Stimulated activated CD8-positive, alpha-beta memory T cell treated with anti-CD3 and anti-CD28 coated beads, Interleukin-15, amount 100 ng/mL, for 4 hours (primary cell): ENCODE results near the gene MORN1.
"Not testable (repeated sequence)": the region's sequence is repeated elsewhere in the genome, so short reads cannot be mapped to it uniquely, and the experiment has no call there.

Experiments
- DNase-seq, 2 donors: peaks; one replicate each; pipeline ENCODE4 v3.0.0-alpha.2; 2020; ENCODE audit warnings: low read depth in 2 of 2

The MORN1 gene

DNA sequence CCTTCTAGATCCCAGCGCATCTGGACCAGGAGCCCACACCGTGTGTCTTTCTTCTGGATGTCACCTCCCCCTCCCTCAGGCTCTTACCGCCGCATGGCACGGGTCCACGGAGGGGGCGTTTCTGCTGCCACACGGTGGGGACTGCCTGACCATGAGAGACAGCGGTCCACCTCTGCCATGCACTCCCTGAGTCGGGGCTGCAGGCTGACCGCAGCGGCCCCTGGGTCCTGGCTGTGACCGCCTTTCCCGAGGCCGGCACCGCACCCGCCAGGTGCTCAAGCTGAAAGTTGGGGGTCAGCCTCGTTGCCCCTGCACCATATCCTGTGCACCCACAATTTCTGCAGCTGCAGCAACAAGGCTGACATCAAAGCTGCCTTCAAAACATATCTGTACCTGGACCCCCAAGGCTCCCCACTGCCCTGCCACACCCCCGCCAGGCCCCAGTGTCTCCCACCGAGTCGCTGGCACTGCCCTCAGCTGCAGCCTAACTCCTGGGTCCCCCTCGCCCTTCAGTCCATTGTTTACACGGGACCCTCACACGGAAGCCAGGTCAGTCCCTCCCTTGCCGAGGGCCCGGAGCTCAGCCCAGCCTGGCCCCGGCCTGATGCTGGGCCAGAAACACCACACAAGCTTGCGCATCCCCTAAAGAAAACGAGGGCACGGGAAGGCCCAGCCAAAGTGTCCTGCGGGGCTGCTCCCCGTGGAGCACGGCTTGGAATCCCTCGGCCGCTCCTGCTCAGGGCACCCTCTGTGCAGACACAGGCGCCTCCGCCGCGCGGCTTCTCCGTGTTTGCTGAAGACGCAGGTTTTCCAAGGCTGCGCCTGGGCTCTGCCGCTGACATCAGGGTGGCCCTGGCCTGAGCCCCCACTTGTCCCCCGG lies 51.9 kb downstream of the MORN1 start:
- DNase-seq: no peak

DNA sequence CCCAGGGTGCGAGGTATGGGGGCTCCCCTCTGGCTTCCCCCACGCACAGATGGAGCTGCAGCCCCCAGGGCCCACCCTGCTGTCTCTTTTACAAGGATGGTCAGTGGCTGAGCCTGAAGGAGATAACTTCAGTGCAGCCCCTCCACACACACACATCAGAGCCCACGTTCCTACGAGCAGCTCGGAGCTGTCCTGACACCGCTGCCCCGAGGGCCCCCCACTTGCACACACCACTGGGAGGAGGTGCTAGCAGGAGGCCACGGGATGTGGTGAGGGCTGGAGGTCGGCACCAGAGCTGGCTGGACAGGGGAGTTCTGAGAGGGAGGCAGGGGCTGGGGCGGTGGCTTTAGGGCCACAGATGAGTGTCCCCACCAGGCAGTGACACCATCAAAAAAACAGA lies 53.9 kb downstream of the MORN1 start:
- no peak for DNase-seq

DNA sequence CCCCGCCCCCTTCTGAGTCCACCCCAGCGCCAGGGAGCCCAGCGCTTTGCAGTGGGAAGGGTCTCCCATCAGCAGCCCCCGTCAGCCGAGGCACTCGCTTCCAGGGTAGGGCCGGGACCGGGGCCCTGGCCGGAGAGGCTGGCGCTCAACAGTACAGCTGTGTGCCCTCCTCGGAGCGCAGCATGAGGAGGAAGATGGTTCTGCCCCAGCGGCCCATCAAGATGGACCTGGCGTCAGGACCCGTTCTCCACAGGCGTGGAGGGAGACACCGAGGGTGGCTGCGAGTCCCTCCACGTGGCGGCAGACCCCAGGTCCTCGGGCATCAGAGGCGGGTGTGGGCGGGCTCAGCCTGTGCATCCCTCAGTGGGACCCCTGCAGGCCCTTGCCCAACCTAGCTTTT lies 54.3 kb downstream of the MORN1 start:
- no peak for DNase-seq

DNA sequence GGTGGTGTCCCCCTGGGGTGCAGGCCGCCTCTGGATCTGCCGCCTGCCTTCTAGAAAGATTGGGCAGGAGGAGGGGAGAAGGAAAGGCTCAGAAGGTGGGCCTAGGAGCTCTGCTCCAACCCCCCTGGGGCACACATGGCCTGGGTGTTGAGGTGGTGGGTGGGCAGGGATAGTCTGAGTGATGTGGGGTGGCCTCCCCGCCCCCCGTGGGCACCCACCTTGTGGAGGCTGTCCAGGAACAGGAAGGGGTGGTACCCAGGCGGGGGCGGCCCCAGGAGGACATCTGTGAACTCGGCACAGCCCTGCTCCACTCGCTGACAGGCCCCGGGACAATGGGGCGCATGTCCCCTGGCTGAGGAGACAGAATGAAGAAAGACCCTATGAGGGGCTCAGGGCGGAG lies 54.9 kb downstream of the MORN1 start:
- DNase-seq: no peak

DNA sequence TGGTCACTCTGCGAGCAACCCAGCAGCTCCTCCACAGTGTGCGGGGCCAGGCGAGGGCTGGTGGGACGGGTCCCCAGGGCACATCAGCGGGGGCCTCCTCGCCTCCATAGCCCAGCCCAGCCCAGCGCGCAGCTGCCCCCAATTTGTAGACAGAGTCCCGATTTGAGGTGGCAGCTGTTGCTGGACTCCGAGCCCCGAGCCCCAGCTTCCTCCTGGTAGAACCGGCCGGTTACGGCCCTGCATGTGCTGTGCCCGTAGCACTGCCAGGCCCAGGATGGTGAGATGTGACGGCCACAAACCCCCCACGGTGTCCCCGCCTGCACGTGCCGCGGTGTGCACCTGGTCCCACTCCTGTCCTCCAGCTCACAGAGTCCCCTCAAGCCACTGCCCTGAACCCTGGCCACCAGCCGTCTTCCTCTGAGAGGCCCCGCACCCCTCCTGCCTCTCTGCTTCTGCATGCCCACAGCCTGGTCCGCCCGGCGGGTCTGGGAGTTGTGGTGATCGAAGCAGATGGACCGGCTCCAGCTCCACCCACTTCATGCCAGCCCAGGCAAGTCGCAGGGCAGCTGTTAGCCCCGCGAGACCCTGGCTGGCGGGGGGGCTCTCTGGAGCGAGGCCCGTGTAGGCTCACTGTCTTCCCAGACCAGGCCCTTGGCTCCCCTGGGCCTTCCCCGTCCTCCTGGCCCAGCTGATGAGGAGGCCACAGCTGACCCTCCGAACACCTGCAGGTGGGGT lies 55.5 kb downstream of the MORN1 start:
- DNase-seq: no peak

DNA sequence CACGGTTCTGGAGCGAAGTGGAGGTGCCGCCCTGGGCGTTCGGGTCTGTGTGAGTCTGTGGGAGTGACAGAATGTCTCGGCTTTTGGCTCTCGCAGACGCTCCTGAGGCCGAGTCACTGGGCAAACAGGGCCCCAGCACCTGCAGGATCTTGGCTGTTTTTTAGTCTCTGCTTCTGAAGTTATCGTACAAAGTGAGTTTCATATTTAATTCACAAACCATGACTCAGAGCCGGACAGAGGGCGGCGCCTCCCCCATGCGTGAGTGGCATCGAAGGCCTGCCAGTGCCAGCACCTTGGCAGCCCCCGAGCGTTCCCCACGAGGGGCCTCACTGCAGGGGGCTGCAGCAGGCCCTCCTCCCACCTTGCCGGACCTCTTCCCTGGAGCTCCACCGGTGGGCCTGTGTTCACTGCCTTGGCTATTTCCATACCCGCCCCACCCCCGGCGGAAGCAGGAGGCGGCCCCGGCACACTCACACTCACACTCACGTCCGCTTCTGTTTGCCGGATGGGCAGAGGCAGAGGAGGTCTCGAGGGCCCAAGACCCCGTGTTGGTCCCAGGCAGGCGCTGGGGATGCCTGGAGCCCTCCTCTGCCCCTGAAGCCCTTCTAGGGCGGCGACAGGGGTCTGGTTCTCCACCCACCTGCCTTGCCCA lies 56.3 kb downstream of the MORN1 start:
- no peak for DNase-seq

DNA sequence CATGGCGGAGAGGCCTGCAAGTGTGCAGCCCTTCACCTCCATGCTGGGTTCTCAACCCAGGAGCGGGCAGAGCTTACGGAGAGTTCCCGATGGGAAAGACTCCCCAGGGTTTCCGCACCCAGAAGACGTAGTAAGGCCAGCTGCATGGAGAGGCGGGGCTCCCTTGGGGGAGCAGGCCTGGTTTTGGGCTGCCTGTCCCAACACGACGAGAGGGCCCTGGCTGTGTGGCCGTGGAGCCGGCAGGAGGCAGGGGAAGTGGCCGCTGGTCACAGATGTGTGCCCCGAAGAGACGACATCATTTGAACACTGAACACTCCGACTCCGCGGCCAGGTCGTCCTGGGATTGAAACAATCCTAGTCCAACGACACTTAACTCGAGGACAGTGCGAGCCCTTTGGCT lies 57.0 kb downstream of the MORN1 start:
- DNase-seq: no peak

DNA sequence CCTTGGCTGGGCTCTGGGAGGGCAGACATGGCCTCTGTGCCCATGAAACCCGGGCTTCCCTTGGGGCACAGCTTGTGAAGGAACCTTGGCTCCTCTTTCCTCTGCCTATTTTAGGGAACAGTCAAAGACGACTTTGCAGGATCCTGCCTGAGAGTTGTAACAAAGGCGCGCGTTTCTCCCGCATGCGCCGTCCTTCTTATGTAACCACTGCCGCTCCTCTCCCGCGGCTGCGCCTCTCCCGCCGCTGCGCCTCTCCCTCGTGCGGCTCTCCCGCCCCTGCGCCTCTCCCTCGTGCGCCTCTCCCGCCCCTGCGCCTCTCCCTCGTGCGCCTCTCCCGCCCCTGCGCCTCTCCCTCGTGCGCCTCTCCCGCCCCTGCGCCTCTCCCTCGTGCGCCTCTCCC lies 59.8 kb downstream of the MORN1 start:
- DNase-seq: not testable (repeated sequence)

DNA sequence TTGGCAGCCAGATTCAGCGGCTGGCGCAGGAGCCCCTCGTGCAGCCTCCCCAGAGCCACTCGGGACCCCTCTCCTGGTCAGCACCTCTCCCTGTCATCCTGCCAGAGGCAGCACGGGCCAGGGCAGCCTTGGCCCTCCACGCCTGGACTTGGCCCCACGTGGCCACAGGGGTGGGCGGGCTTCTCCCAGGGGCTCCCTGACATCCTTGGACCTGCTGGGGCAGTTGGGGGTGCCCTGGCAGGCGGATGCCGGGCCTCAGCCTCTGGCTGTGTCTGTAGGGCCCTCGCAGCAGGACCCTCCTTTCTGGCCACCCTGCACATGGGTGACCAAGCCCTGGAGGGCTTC lies 60.2 kb downstream of the MORN1 start:
- DNase-seq: no peak

DNA sequence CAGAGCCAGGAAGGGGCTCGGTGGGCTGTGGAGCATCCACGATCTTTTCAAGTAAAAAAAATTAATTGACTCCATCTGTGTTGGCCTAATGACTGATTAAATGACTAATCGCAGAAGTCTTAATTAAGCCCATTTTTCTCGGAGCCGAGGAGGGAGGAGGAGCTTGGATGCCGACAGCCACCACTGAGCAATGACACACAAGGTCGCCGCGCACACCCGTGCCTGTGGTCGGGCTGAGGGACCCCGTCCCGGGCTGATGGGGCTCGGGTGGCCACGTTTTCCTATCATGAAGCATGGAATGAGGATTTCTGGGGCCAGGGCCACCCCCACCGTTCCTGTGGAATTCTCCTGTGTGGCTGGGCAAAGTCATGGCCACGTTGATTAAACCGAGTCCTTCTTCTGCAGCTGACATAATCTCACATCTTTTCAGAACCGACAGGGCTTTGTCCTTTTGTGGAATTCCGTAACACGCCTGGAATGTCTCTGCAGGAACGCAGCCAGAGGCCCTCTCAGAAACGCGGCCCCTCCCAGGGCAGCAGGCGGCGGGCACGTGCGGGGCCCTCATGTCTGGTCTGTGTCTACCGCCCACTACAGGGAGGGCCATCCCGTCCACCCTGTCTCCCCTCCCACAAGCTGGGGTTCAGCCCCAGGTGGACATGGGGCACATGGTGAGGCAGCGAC lies 60.7 kb downstream of the MORN1 start:
- no peak for DNase-seq

DNA sequence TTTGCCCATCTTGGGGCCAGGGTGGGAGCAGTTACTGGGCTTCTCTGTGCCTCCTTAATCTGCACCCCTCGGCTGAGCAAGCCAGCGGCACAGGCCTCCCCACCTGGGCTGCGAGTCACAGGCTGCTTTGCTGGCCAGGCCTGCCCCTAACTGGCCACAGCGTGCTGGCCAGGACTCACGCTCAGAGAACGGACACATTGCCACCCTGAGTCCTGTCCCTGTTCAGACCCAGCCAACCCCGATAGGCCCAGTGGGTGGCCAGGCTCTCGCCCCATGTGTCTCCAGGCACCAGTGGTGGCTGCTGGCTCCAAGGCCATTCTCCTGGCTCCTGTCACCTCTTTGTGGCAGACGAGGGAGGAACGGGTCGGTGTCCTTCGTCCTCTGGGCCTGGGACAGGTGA lies 61.3 kb downstream of the MORN1 start:
- no peak for DNase-seq

DNA sequence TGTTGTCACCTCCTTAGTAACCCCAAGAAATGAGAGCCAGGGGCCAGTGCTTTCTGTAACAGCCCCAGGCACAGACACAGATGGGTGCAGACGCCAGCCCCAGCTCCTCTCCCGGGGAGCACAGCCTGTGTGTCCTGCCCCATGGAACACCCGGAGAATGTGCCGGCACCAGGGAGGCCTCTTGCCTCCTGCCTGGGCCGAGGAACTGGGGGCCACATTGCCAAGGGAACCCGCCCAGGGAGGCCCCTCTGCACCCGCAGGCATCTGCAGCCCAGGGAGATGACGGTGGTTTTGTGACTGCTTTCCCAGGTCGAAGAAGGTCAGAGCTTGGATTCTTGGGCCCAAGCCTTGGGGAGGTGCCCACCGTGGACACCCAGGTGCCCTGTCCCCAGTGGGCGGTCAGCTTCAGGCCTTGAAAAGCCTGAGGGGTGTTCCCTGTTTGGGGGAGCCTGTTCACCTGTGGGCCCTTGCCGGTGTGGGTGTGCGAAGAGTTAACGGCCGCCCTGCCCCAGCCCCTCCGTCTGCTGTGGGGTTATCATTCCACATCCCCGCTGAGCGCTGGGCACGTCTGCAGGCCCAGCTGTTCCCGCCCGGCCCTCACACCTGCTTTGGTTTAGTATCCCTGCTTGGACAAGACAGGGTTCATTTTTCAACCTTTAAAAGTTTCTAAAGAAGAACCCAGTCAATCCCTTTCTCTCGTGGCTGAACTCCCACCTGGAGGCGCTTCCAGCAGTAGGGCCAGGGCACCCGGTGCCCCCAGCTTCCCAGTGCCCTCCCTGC lies 62.5 kb downstream of the MORN1 start:
- DNase-seq: no peak

DNA sequence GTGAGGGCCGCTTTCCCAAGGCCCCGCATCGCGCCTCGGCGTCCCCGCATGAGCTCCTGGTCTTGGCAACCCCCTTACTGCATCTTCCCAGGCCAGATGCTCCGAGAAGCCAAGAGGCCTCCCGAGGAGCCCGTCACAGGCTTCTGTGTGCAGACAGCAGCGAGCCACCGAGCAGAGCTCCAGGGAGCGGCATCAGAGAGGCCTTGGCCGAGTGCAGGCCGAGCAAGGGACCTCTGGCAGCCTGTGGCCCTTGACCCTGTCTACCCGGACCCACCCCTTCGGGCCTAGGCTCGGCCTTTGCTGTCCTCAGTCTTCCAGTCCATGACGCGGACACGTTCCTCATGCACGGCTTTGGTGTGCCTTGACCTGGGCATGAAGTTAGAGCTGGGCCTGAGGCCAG lies 63.5 kb downstream of the MORN1 start:
- DNase-seq: no peak

DNA sequence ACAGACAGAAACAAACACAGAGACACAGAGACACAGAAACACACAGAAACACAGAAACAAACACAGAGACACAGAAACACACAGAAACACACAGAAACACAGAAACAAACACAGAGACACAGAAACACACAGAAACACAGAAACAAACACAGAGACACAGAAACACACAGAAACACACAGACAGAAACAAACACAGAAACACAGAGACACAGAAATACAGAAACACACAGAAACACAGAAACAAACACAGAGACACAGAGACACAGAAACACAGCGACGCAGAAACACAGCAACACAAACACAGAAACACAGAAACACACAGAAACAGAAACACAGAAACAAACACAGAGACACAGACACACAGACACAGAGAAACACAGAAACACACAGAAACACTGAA lies 64.2 kb downstream of the MORN1 start:
- DNase-seq: not testable (repeated sequence)

DNA sequence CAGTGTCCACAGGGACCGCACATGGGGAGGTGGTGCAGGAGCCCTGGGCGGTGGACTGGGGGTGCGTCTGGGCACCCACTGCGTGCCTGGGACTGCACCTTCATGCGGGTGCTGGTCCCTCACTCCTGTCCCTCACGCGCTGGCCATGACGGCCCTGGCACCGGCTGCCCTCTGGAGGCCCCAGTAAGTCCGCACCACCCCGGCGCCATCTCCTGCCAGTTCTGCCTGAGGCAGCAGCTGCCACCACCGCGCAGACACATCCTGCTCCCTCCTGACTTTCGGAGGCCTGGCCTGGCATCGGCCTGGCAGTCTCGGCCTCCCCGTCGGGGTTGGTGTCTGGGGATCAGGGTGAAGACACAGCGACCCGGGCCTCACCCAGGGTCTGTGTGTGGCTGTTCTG lies 64.8 kb downstream of the MORN1 start:
- no peak for DNase-seq

DNA sequence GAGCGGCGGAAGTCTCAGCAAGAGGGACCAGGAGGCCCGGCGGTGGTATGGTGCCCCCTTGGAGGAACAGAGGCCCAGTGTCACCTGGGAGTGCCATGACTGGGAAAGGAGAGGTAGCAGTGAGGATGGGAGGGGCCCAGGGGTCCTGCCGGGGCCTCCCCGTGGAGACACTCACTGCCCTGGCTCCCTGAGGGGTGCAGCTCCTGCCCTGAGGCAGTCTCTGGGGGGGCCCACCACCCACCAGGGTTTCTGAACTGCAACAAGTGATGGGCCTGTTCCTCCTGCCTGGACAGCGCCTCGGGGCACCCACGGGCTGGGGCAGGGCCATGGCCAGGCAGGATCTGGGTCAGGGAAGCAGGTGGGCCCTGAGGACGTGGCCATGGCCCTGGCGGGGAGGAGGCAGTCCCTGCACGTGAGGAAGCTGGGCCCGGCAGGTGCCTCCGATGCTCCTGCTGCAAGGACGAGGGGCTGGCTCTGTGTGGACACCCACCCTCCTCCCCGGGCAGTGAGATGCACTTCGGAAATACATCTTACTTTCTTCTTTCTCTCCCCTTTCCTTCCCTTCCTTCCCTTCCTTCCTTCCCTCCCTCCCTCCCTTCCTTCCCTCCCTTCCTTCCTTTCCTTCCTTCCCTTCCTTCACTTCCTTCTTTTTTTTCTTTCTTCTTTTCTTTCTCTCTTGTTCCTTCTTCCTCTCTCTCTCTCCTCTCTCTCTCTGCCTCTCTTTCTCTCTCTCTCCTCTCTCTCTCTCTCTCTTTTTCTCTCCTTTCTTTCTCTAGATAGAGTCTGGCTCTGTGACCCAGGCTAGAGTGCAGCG lies 66.6 kb downstream of the MORN1 start:
- no peak for DNase-seq

DNA sequence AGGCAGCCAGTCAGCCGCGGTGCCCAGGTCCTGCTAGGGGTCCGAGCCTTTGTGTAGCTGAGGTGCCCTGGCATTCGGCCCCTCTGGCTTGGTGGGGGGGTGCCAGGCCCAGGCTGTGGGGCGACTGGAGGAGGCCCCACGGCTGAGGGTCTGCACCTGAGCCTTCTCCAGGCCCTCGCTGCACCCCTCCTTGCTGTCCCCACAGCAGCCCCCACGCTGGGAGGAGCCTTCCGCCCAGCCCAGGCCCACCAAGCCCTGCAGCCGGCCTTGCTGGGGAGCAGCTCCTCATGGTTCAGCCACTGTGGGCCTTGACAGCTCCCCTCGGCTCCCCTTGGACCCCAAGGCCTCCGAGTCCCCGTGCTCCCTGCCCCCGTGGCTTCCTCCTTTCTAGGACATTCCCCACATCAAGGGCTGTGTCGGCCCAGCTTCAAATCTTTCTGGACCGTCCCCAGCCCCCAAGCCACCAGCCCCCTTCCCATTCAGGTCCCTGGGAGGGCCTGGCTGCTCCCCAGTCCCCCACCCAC lies 67.8 kb downstream of the MORN1 start:
- no peak for DNase-seq

DNA sequence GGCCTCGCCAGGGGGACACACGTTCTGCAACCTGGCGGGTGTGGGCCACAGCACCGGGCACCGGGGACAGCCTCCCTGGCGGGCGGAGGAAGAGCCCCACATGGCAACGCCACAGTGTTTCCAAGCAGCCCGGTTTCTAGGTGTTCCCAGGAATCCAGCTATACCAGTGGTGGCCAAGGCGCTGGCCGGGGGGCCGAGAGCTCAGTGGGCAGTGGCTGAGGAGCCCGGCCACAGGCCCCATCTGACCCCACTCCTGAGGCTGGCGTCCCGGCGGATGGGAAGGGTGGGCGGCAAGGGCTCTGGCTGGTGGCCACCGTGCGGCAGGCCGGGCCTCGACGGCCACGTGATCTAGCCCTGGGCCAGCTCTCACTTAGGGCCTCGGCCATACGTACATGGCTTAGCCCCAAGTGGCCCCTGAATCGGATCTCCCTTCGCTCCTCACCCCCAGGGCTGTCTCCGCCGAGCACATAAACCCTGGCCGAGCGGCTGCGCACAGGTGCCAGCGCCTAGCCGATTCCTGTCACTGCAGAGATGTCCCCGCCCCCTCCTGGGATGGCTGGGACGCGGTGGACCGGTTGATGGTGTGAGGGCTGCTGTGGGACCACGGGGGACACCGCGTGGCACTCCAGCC lies 68.7 kb downstream of the MORN1 start:
- DNase-seq: no peak

DNA sequence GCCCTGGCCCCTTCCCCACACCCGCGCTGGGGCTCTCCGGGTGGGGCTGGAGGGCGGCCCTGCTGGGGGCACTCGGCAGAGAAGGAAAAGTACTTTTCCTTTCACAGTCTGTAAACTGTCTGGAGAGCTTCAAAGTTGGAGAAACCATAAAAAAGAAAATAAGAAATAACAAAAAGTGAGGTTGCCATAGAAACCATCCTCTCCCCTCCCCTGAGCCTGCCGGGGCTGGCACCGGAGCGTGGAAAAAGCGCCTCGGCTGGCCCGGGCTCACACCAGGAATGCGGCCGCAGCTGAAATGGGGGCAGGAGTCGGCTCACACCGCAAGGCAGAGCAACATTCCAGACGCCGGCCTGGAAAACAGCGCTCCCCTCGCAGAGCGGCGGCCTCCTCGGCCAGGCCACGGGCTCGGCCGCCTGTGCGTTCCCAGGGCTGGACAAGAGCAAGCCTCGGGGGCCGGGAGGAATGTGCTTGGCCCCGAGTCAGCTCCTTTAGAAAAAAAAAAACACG lies 69.2 kb downstream of the MORN1 start:
- no peak for DNase-seq
